ENCODE data around the gene NRXN2. TPM values are rescaled to one million over a fixed set of nuclear protein-coding genes. Genes with fewer than 3 reads are reported as not detected.

Gene NRXN2
- polyA plus RNA-seq, 1 of the 3 experiments (the other 2 are of a cell fraction), result 0.15 TPM

GRCh38 chr11:64742889-64743590 lies 20.0 kb upstream of the NRXN2 start:
- POLR2A ChIA-PET, result no interaction called here
- peaks cover 8% of the 10 kb centered on the region; the same call in 1 of the 2 replicates for H3K27me3 ChIP-seq (ENCODE audit: insufficient read depth)
- no peak overlapping the region for H3K9ac ChIP-seq

GRCh38 chr11:64742087-64742888 lies 19.3 kb upstream of the NRXN2 start:
- Histone ChIP-seq H3K4me1 (ENCODE audit: control insufficient read depth in 1 of 2, insufficient read depth in 2 of 2, low read depth in 1 of 2, low read length in 1 of 2) (peaks cover 16 to 17% of the 10 kb centered on the region in 2 experiments; a peak in 2 of 4 replicates), H4K20me1 (ENCODE audit: insufficient read depth) (no peaks in the 10 kb centered on the region), H3K36me3 (replicated peaks in 1 of 2; ENCODE audit: control insufficient read depth in 1 of 2, insufficient read depth in 2 of 2, low read length in 1 of 2) (no peaks in the 10 kb centered on the region), H3K4me2 (peak overlapping the region; percentile 79), H3K4me3 (ENCODE audit: low read depth in 2 of 2, low read length in 1 of 2) (peak overlapping the region in 1 of 2 experiments; percentile 49; a peak in 1 of 4 replicates), H3F3A (replicated peaks; ENCODE audit: insufficient read depth) (peaks cover 3% of the 10 kb centered on the region), H3K27me3 (ENCODE audit: insufficient read depth) (peaks cover 8% of the 10 kb centered on the region; the same call in 1 of the 2 replicates), H3K79me2 (ENCODE audit: insufficient read depth) (no peaks in the 10 kb centered on the region), H3K9me3 (no peaks in the 10 kb centered on the region), H2AFZ (ENCODE audit: low read depth) (no peak overlapping the region), H3K27ac (ENCODE audit: low read depth in 2 of 2, low read length in 1 of 2) (no peak overlapping the region), H3K9me2 (no peaks in the 10 kb centered on the region), H3K9ac (no peak overlapping the region)
- no peak for DNase-seq
- CTCF ChIA-PET, result interaction anchor here (0.5 to 4.2 kb wide), 30 partner anchors 8 to 1326 kb away, joined by 3 to 48 read pairs (median 5); partner anchors contain the start of gene NRXN2
- POLR2A ChIA-PET, result interaction anchor here (0.6 kb wide), 1 partner anchor 20 kb away, joined by 3 read pairs; no protein-coding TSS in a partner anchor
- 81% methylated on average over 22 of the region's 54 CpGs for WGBS (ENCODE audit: low lambda C conversion rate)
- TF ChIP-seq JUND (IDR thresholded peaks at IDR 0.05), result no peak
- TF ChIP-seq EZH2phosphoT487 (IDR thresholded peaks at IDR 0.05; ENCODE audit: borderline replicate concordance, low read depth), result no peak
- no peak for TF ChIP-seq RCOR1 (IDR thresholded peaks at IDR 0.05; ENCODE audit: low read length)
- TF ChIP-seq USF1 (IDR thresholded peaks at IDR 0.05; ENCODE audit: borderline replicate concordance, low read depth), result no peak
- no peak for TF ChIP-seq RXRA (IDR thresholded peaks at IDR 0.05; ENCODE audit: borderline replicate concordance, low read depth)
- TF ChIP-seq CHD2 (IDR thresholded peaks at IDR 0.05; ENCODE audit: low read length, partially characterized antibody), result no peak
- no peak for TF ChIP-seq EP300 (IDR thresholded peaks at IDR 0.05; ENCODE audit: borderline replicate concordance in 1 of 2, low read depth in 1 of 2, low read length in 1 of 2)
- TF ChIP-seq ELF1 (IDR thresholded peaks at IDR 0.05), result no peak
- no peak for TF ChIP-seq POLR2AphosphoS5 (IDR thresholded peaks at IDR 0.05; ENCODE audit: low read depth, low read length)
- TF ChIP-seq YY1 (IDR thresholded peaks at IDR 0.05; ENCODE audit: low read depth), result no peak
- TF ChIP-seq RAD21 (IDR thresholded peaks at IDR 0.05; ENCODE audit: low read length), result no peak
- no peak for TF ChIP-seq REST (IDR thresholded peaks at IDR 0.05; ENCODE audit: low read depth, low read length)

More at GRCh38 chr11:64742889-64743590, 20.0 kb upstream of the NRXN2 start:
- Histone ChIP-seq H3K4me3 (ENCODE audit: low read depth in 2 of 2, low read length in 1 of 2) (peak overlapping the region; percentile 49 to 50), H2AFZ (ENCODE audit: low read depth) (no peak overlapping the region), H3K4me1 (ENCODE audit: control insufficient read depth in 1 of 2, insufficient read depth in 2 of 2, low read depth in 1 of 2, low read length in 1 of 2) (peaks cover 16 to 17% of the 10 kb centered on the region in 2 experiments; a peak in 2 of 4 replicates), H3K79me2 (ENCODE audit: insufficient read depth) (no peaks in the 10 kb centered on the region), H3K36me3 (replicated peaks in 1 of 2; ENCODE audit: control insufficient read depth in 1 of 2, insufficient read depth in 2 of 2, low read length in 1 of 2) (no peaks in the 10 kb centered on the region), H3K9me2 (no peaks in the 10 kb centered on the region), H3K9me3 (no peaks in the 10 kb centered on the region), H3K4me2 (peak overlapping the region; percentile 79), H4K20me1 (ENCODE audit: insufficient read depth) (no peaks in the 10 kb centered on the region; the same call in 1 of the 2 replicates), H3F3A (replicated peaks; ENCODE audit: insufficient read depth) (peaks cover 9% of the 10 kb centered on the region), H3K27ac (ENCODE audit: low read depth in 2 of 2, low read length in 1 of 2) (no peak overlapping the region)
- 0% methylated on average over 11 of the region's 58 CpGs for WGBS (ENCODE audit: low lambda C conversion rate)
- TF ChIP-seq CTCF (IDR thresholded peaks at IDR 0.05) (peak; percentile 73), RAD21 (IDR thresholded peaks at IDR 0.05; ENCODE audit: low read length) (peak; percentile 50), FOXJ3 (CRISPR knock-in tag; IDR thresholded peaks at IDR 0.05) (no peak), SMC3 (IDR thresholded peaks at IDR 0.05; ENCODE audit: low read depth, low read length) (peak; percentile 23; the same call in 1 of the 2 replicates)
- peak; percentile 93 for DNase-seq
- CTCF ChIA-PET, result interaction anchor here (0.6 to 4.2 kb wide), 35 partner anchors 8 to 1325 kb away, joined by 3 to 48 read pairs (median 5); partner anchors contain the start of genes NRXN2 and PYGM
